K562 (cell line): ENCODE results near the gene YPEL3. TPM values are rescaled to one million over a fixed set of nuclear protein-coding genes. Genes with fewer than 3 reads are reported as not detected.
A peak's percentile ranks its signal among the peaks of the same experiment; 100 is the strongest.

Experiments
- ATAC-seq: fragments of 200-7000 bp; cut with Tn5 transposase; 3 replicates; pipeline ENCODE4 v1.9.1; 2020; ENCODE audit warnings: moderate library complexity
- BruUV-seq: library from RNA; stranded (reverse); fragments of 400-500 nt; replicated peaks from 2 replicates; lab custom pipeline; 2021; lab: Mats Ljungman, UMichigan
- CTCF ChIA-PET: fragments of 300-600 bp; formaldehyde crosslinking; extraction: SDS; loops from one replicate; lab custom pipeline; 2021; ENCODE audit warnings: low intra/inter-chr PET ratio; lab: Yijun Ruan, JAX
- POLR2A ChIA-PET: fragments of 300-600, 350-650 bp; sonication (Branson Sonifier 250); formaldehyde crosslinking; extraction: SDS; loops from one replicate; lab custom pipeline; 2021; ENCODE audit warnings: antibody characterized with exemption, inconsistent platforms; lab: Yijun Ruan, JAX
- DNase-seq, 4 experiments: peaks; one replicate each; pipeline versions ENCODE4 v3.0.0 to v3.0.0-alpha.2; 2011 to 2018; ENCODE audit warnings: low spot score in 3 of 4, mixed read lengths in 3 of 4; ENCODE audit errors: extremely low read depth in 1 of 4
- FAIRE-seq: peaks from 2 replicates; lab custom pipeline; 2011; peaks lifted over from hg19 to GRCh38; lab: Jason Lieb, UNC
- H2AFZ ChIP-seq: 2 replicates; pipeline ENCODE4 v1.6.0; 2011; ENCODE audit warnings: low read depth, low read length, control low read depth, inconsistent platforms
- H3K27ac ChIP-seq: fragments of 200-600 bp; 3 replicates; pipeline ENCODE4 v1.8.0; 2011; ENCODE audit warnings: low read depth, mild to moderate bottlenecking, control low read depth, inconsistent platforms, low read length, moderate library complexity, mixed read lengths; ENCODE audit errors: extremely low read depth
- H3K27me3 ChIP-seq, 2 experiments: fragments of 300-600 bp in 1 of 2; 2 replicates in 1 of 2; 3 replicates in 1 of 2; pipeline versions ENCODE4 v1.6.0 to v1.8.0; 2011; ENCODE audit warnings: inconsistent platforms in 2 of 2, low read length in 2 of 2, mild to moderate bottlenecking in 1 of 2, mixed read lengths in 1 of 2, moderate library complexity in 1 of 2; ENCODE audit not compliant: control insufficient read depth in 2 of 2, insufficient read depth in 2 of 2
- H3K36me3 ChIP-seq: fragments of 300-600 bp; 3 replicates; pipeline ENCODE4 v1.8.0; 2011; ENCODE audit warnings: mild to moderate bottlenecking, low read length, inconsistent platforms; ENCODE audit not compliant: control insufficient read depth, insufficient read depth
- H3K4me1 ChIP-seq, 2 experiments: fragments of 200-600 bp in 1 of 2; replicated peaks in 1 of 2; 2 replicates in 1 of 2; 3 replicates in 1 of 2; pipeline versions ENCODE4 v1.5.1 to v1.8.0; 2011; ENCODE audit warnings: inconsistent platforms in 2 of 2, low read length in 2 of 2, mild to moderate bottlenecking in 1 of 2, mixed read lengths in 1 of 2, moderate library complexity in 1 of 2; ENCODE audit not compliant: control insufficient read depth in 2 of 2, insufficient read depth in 2 of 2
- H3K4me2 ChIP-seq: 2 replicates; pipeline ENCODE4 v1.6.1; 2011; ENCODE audit warnings: low read length, control low read depth, inconsistent platforms, mixed read lengths; ENCODE audit not compliant: insufficient read depth
- H3K4me3 ChIP-seq: fragments of 200-600 bp; sonication (generic), shearing (Covaris generic); 2 replicates; pipeline ENCODE4 v1.5.1; 2016; ENCODE audit warnings: control low read depth, inconsistent platforms
- H3K79me2 ChIP-seq: fragments of 200-600 bp; 3 replicates; pipeline ENCODE4 v1.8.0; 2011; ENCODE audit warnings: low read length, inconsistent platforms; ENCODE audit not compliant: control insufficient read depth, insufficient read depth
- H3K9ac ChIP-seq, 2 experiments: 2 replicates each; pipeline versions ENCODE4 v1.6.0 to v1.6.1; 2011; ENCODE audit warnings: low read depth in 2 of 2, low read length in 2 of 2, control low read depth in 1 of 2, inconsistent platforms in 1 of 2, mild to moderate bottlenecking in 1 of 2, mixed read lengths in 1 of 2; ENCODE audit not compliant: insufficient read depth in 1 of 2
- H3K9me1 ChIP-seq: one replicate; pipeline ENCODE4 v1.6.0; 2011; ENCODE audit warnings: inconsistent platforms, mild to moderate bottlenecking, low read length, moderate library complexity; ENCODE audit not compliant: control insufficient read depth, insufficient read depth
- H3K9me3 ChIP-seq: replicated peaks from 2 replicates; pipeline ENCODE4 v1.5.1; 2011; ENCODE audit warnings: low read depth, low read length, inconsistent platforms; ENCODE audit not compliant: control insufficient read depth, insufficient read depth
- H4K20me1 ChIP-seq: replicated peaks from 2 replicates; pipeline ENCODE4 v1.6.1; 2011; ENCODE audit warnings: low read length, inconsistent platforms, mixed read lengths; ENCODE audit not compliant: control insufficient read depth, insufficient read depth
- CTBP1 ChIP-seq: fragments of 450-650 bp; IDR thresholded peaks from 2 replicates; pipeline ENCODE4 v1.6.1; 2016; ENCODE audit warnings: borderline replicate concordance
- EZH2 ChIP-seq: IDR thresholded peaks from 2 replicates; pipeline ENCODE4 v1.6.1; 2012; ENCODE audit warnings: low read depth, mild to moderate bottlenecking, inconsistent platforms, low read length, borderline replicate concordance
- HDAC2 ChIP-seq: fragments of 450-650 bp; IDR thresholded peaks from 2 replicates; pipeline ENCODE4 v1.6.1; 2016; ENCODE audit warnings: mild to moderate bottlenecking
- NFE2 ChIP-seq: IDR thresholded peaks from 2 replicates; pipeline ENCODE4 v1.6.1; 2014; ENCODE audit warnings: antibody characterized with exemption, low read depth
- PHB ChIP-seq: fragments of 250-450 bp; sonication (Bioruptor Pico); IDR thresholded peaks from 2 replicates; pipeline ENCODE4 v1.5.0; 2021
- PTTG1 ChIP-seq: fragments of 450-650 bp; IDR thresholded peaks from 2 replicates; pipeline ENCODE4 v1.6.1; 2016; ENCODE audit warnings: low read depth, mild to moderate bottlenecking, missing genetic modification characterization, missing compliant biosample characterization
- ZBTB1 ChIP-seq: sonication (generic); formaldehyde crosslinking; IDR thresholded peaks from 2 replicates; pipeline ENCODE4 v1.8.1; 2023; ENCODE audit warnings: missing genetic modification reagents, low read depth, mild to moderate bottlenecking, borderline replicate concordance
- ZC3H11A ChIP-seq: IDR thresholded peaks from 2 replicates; pipeline ENCODE4 v1.6.1; 2012; ENCODE audit warnings: low read depth, low read length, improper control_type of control experiment
- ZNF197 ChIP-seq: fragments of 200-800 bp; sonication (Bioruptor generic); IDR thresholded peaks from 2 replicates; pipeline ENCODE4 v1.6.1; 2016; ENCODE audit warnings: low read depth, missing genetic modification characterization, missing compliant biosample characterization
- WGBS: fragments of 100-300 bp; shearing (Covaris generic); methylation state at CpG from one replicate; pipeline ENCODE4 v1.1.6; 2016; ENCODE audit warnings: low coverage, mixed read lengths; ENCODE audit not compliant: insufficient coverage; ENCODE audit errors: missing lambda C conversion rate; 5-methylcytosine and 5-hydroxymethylcytosine counted together
- in situ Hi-C: fragments of 300-500 bp; cut with MboI; formaldehyde crosslinking; loops from 4 replicates; pipeline ENCODE4 v1.15.0; 2018; ENCODE audit warnings: inconsistent platforms, mixed read lengths
- intact Hi-C: fragments of 100-400 bp; cut with micrococcal nuclease; formaldehyde crosslinking; loops from 2 replicates; pipeline ENCODE4 v1.14.2; 2022
- polyA plus RNA-seq, 8 experiments: library from polyadenylated mRNA; depleted of rRNA in 4 of 8; stranded (reverse) in 5 of 8; unstranded in 3 of 8; fragments of >200 nt; fragmentation: Nextera tagmentation in 2 of 8; fragmentation: Illumina TruSeq in 1 of 8; extraction: Ambion mirVana in 2 of 8; extraction: Trizol in 1 of 8; gene quantifications; 2 replicates each; pipeline versions ENCODE4 v1.2.1 to v1.2.3, GENCODE V29; 2011 to 2014; ENCODE audit warnings: inconsistent platforms in 1 of 8, missing spikeins in 1 of 8
- total RNA-seq, 7 experiments: library from RNA; depleted of rRNA in 6 of 7; stranded (reverse); fragments of >200 nt in 6 of 7; fragmentation: Illumina TruSeq in 2 of 7; extraction: Trizol in 2 of 7; gene quantifications; 2 replicates each; pipeline versions ENCODE4 v1.2.1 to v1.2.3, GENCODE V29; 2011 to 2021; ENCODE audit warnings: low replicate concordance in 1 of 7
- TF ChIP-seq, protein P1 (sequence below): fragments of 250-450 bp; sonication (Bioruptor Pico); IDR thresholded peaks from 2 replicates; pipeline ENCODE4 v1.4.0; 2020; ENCODE audit warnings: mild to moderate bottlenecking, moderate library complexity
- TF ChIP-seq, protein P2 (sequence below): fragments of 450-650 bp; IDR thresholded peaks from 2 replicates; pipeline ENCODE4 v1.6.1; 2018; ENCODE audit warnings: mild to moderate bottlenecking, low read depth; ENCODE audit not compliant: partially characterized antibody
- TF ChIP-seq, protein P3 (sequence below): fragments of 250-450 bp; sonication (Bioruptor Pico); IDR thresholded peaks from 2 replicates; pipeline ENCODE4 v1.4.0; 2020; ENCODE audit warnings: mild to moderate bottlenecking, moderate library complexity
- TF ChIP-seq, protein P4 (sequence below): fragments of 250-450 bp; sonication (Bioruptor Pico); IDR thresholded peaks from 2 replicates; pipeline ENCODE4 v1.8.0; 2022; ENCODE audit warnings: moderate library complexity, mild to moderate bottlenecking, inconsistent platforms

Gene YPEL3
- total and polyA plus RNA-seq, 9 of the 15 experiments (the other 6 are each of a cell fraction or from before 2014, with no cell fraction given) = 0.41 to 15.0 (median 2.9) TPM

DNA sequence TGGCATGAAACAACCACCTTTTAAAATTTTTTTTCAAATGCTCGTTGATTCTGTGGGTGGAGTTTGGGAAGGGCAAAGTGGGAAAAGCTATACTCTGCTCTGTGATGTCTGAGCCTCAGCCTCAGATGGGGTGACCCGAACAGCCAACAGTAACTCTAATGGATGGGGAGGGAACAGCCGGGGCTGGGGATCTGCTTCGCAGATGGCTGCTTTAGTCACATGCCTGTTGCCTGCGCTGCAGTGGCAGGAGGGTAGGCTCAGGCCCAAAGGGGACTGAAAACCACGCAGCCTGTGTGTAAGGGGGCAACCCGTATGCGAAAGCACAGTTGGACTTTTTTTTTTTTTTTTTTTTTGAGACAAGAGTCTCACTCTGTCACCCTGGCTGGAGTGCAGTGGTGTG, 41.9 kb upstream of the YPEL3 start:
- CTCF ChIA-PET = no interaction called here
- Histone ChIP-seq H2AFZ (no peak overlapping the region), H3K36me3 (no peaks in the 10 kb centered on the region), H4K20me1 (no peaks in the 10 kb centered on the region), H3K27me3 (no peaks in the 10 kb centered on the region), H3K27ac (no peak overlapping the region), H3K9ac (peak overlapping the region in 1 of 2 experiments; percentile 80; a peak in 1 of 4 replicates), H3K9me1 (no peaks in the 10 kb centered on the region), H3K9me3 (no peaks in the 10 kb centered on the region), H3K79me2 (no peaks in the 10 kb centered on the region), H3K4me3 (no peak overlapping the region), H3K4me1 (peaks cover 6 to 7% of the 10 kb centered on the region in 2 experiments; a peak in 4 of 5 replicates), H3K4me2 (no peak overlapping the region)
- in situ Hi-C loops (loop anchor here (25.0 kb wide), 1 partner anchor 676 kb away; the partner anchor contains the start of genes BOLA2, SLX1B and SULT1A4), intact Hi-C loops (no loop called here)
- POLR2A ChIA-PET = interaction anchor here (1.0 kb wide), 1 partner anchor 8 kb away, joined by 5 read pairs; no protein-coding TSS in a partner anchor
- FAIRE-seq (no peak), ATAC-seq (peak; percentile 31; the same call in 1 of the 3 replicates), DNase-seq (no peak)
- 49% methylated on average over 6 of the region's 8 CpGs for WGBS
- no TSS peak for BruUV-seq
- TF ChIP-seq CTBP1 = no peak
- TF ChIP-seq, protein P1, sequence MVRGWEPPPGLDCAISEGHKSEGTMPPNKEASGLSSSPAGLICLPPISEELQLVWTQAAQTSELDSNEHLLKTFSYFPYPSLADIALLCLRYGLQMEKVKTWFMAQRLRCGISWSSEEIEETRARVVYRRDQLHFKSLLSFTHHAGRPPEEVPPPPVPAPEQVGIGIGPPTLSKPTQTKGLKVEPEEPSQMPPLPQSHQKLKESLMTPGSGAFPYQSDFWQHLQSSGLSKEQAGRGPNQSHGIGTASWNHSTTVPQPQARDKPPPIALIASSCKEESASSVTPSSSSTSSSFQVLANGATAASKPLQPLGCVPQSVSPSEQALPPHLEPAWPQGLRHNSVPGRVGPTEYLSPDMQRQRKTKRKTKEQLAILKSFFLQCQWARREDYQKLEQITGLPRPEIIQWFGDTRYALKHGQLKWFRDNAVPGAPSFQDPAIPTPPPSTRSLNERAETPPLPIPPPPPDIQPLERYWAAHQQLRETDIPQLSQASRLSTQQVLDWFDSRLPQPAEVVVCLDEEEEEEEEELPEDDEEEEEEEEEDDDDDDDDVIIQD (CRISPR knock-in tag) = no peak
- no peak for TF ChIP-seq ZNF197 (CRISPR knock-in tag)
- TF ChIP-seq ZC3H11A = no peak
- TF ChIP-seq, protein P2, sequence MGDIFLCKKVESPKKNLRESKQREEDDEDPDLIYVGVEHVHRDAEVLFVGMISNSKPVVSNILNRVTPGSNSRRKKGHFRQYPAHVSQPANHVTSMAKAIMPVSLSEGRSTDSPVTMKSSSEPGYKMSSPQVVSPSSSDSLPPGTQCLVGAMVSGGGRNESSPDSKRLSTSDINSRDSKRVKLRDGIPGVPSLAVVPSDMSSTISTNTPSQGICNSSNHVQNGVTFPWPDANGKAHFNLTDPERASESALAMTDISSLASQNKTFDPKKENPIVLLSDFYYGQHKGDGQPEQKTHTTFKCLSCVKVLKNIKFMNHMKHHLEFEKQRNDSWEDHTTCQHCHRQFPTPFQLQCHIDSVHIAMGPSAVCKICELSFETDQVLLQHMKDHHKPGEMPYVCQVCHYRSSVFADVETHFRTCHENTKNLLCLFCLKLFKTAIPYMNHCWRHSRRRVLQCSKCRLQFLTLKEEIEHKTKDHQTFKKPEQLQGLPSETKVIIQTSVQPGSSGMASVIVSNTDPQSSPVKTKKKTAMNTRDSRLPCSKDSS = no peak
- no peak for TF ChIP-seq NFE2
- TF ChIP-seq PTTG1 (tag) = no peak
- no peak for TF ChIP-seq PHB (CRISPR knock-in tag)
- TF ChIP-seq, protein P3, sequence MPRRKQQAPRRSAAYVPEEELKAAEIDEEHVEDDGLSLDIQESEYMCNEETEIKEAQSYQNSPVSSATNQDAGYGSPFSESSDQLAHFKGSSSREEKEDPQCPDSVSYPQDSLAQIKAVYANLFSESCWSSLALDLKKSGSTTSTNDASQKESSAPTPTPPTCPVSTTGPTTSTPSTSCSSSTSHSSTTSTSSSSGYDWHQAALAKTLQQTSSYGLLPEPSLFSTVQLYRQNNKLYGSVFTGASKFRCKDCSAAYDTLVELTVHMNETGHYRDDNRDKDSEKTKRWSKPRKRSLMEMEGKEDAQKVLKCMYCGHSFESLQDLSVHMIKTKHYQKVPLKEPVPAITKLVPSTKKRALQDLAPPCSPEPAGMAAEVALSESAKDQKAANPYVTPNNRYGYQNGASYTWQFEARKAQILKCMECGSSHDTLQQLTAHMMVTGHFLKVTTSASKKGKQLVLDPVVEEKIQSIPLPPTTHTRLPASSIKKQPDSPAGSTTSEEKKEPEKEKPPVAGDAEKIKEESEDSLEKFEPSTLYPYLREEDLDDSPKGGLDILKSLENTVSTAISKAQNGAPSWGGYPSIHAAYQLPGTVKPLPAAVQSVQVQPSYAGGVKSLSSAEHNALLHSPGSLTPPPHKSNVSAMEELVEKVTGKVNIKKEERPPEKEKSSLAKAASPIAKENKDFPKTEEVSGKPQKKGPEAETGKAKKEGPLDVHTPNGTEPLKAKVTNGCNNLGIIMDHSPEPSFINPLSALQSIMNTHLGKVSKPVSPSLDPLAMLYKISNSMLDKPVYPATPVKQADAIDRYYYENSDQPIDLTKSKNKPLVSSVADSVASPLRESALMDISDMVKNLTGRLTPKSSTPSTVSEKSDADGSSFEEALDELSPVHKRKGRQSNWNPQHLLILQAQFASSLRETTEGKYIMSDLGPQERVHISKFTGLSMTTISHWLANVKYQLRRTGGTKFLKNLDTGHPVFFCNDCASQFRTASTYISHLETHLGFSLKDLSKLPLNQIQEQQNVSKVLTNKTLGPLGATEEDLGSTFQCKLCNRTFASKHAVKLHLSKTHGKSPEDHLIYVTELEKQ (CRISPR knock-in tag) = no peak
- TF ChIP-seq, protein P4, sequence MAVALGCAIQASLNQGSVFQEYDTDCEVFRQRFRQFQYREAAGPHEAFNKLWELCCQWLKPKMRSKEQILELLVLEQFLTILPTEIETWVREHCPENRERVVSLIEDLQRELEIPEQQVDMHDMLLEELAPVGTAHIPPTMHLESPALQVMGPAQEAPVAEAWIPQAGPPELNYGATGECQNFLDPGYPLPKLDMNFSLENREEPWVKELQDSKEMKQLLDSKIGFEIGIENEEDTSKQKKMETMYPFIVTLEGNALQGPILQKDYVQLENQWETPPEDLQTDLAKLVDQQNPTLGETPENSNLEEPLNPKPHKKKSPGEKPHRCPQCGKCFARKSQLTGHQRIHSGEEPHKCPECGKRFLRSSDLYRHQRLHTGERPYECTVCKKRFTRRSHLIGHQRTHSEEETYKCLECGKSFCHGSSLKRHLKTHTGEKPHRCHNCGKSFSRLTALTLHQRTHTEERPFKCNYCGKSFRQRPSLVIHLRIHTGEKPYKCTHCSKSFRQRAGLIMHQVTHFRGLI = no peak
- TF ChIP-seq ZBTB1 = no peak
- TF ChIP-seq HDAC2 = no peak
- TF ChIP-seq EZH2 = no peak
